GM23248 (cell line): ENCODE measurements around the gene PRDM10. TPM values are rescaled to one million over a fixed set of nuclear protein-coding genes. Genes with fewer than 3 reads are reported as not detected.

Experiments
- DNase-seq: peaks from one replicate; pipeline ENCODE4 v3.0.0-alpha.2; 2015
- H2AFZ ChIP-seq: fragments of 200-600 bp; sonication (generic); 2 replicates; pipeline ENCODE4 v1.6.1; 2016; ENCODE audit warnings: antibody characterized with exemption
- H3F3A ChIP-seq: fragments of 200-600 bp; sonication (generic); 2 replicates; pipeline ENCODE4 v1.6.1; 2016; ENCODE audit warnings: mild to moderate bottlenecking, antibody characterized with exemption, mixed run types; ENCODE audit not compliant: insufficient read depth
- H3K27ac ChIP-seq: fragments of 200-600 bp; sonication (generic); 2 replicates; pipeline ENCODE4 v1.5.1; 2016; ENCODE audit warnings: mild to moderate bottlenecking
- H3K27me3 ChIP-seq: fragments of 200-600 bp; sonication (generic); replicated peaks from 2 replicates; pipeline ENCODE4 v1.6.1; 2016; ENCODE audit warnings: mild to moderate bottlenecking; ENCODE audit not compliant: insufficient read depth
- H3K36me3 ChIP-seq: fragments of 200-600 bp; sonication (generic); 2 replicates; pipeline ENCODE4 v1.6.1; 2016; ENCODE audit warnings: low read depth, mild to moderate bottlenecking
- H3K4me1 ChIP-seq: fragments of 200-600 bp; sonication (generic); 2 replicates; pipeline ENCODE4 v1.6.1; 2016; ENCODE audit warnings: mild to moderate bottlenecking; ENCODE audit not compliant: insufficient read depth
- H3K4me2 ChIP-seq: fragments of 200-600 bp; sonication (generic); one replicate; pipeline ENCODE4 v1.6.1; 2016; ENCODE audit warnings: mild to moderate bottlenecking; ENCODE audit not compliant: unreplicated experiment
- H3K4me3 ChIP-seq: fragments of 200-600 bp; sonication (generic); 2 replicates; pipeline ENCODE4 v1.5.1; 2016; ENCODE audit warnings: mild to moderate bottlenecking
- H3K79me2 ChIP-seq: fragments of 200-600 bp; sonication (generic); 2 replicates; pipeline ENCODE4 v1.6.1; 2016; ENCODE audit warnings: mild to moderate bottlenecking; ENCODE audit not compliant: insufficient read depth
- H3K9ac ChIP-seq: fragments of 200-600 bp; sonication (generic); 2 replicates; pipeline ENCODE4 v1.6.1; 2016; ENCODE audit warnings: mild to moderate bottlenecking
- H3K9me2 ChIP-seq: fragments of 200-600 bp; sonication (generic); 2 replicates; pipeline ENCODE4 v1.6.1; 2016; ENCODE audit warnings: mixed run types, mild to moderate bottlenecking, moderate library complexity; ENCODE audit not compliant: insufficient read depth
- H3K9me3 ChIP-seq: fragments of 200-600 bp; sonication (generic); one replicate; pipeline ENCODE4 v1.6.1; 2017; ENCODE audit warnings: low read depth
- H4K20me1 ChIP-seq: fragments of 200-600 bp; sonication (generic); 2 replicates; pipeline ENCODE4 v1.6.0; 2016; ENCODE audit not compliant: insufficient read depth
- EZH2 ChIP-seq: fragments of 200-600 bp; sonication (generic); IDR thresholded peaks from 2 replicates; pipeline ENCODE4 v1.6.1; 2018; ENCODE audit warnings: antibody characterized with exemption, mild to moderate bottlenecking; ENCODE audit not compliant: insufficient read depth, poor library complexity, severe bottlenecking
- EZH2phosphoT487 ChIP-seq: fragments of 200-600 bp; sonication (generic); IDR thresholded peaks from 2 replicates; pipeline ENCODE4 v1.6.1; 2018; ENCODE audit warnings: antibody characterized with exemption, moderate library complexity, mild to moderate bottlenecking, low read depth; ENCODE audit not compliant: insufficient read depth
- WGBS, 2 experiments: methylation state at CpG; one replicate each; pipeline ENCODE4 v1.1.6; 2015 to 2017; ENCODE audit warnings: low lambda C conversion rate in 2 of 2, low coverage in 1 of 2; ENCODE audit errors: missing lambda C conversion rate in 2 of 2; 5-methylcytosine and 5-hydroxymethylcytosine counted together
- in situ Hi-C: fragments of 300-500 bp; cut with MboI; formaldehyde crosslinking; loops from 2 replicates; pipeline ENCODE4 v1.15.0; 2020
- polyA plus RNA-seq: library from polyadenylated mRNA; unstranded; fragments of >200 nt; fragmentation: Nextera tagmentation; extraction: Ambion mirVana; gene quantifications from 2 replicates; pipeline ENCODE4 v1.2.1, GENCODE V29; 2016
- total RNA-seq: library from RNA; depleted of rRNA; stranded (reverse); fragments of >200 nt; shearing (Covaris generic); gene quantifications from 2 replicates; pipeline ENCODE4 v1.2.3, GENCODE V29; 2014

The PRDM10 gene
- total and polyA plus RNA-seq, 2 experiments from 2014 or later = 2.9 to 4.6 TPM

DNA sequence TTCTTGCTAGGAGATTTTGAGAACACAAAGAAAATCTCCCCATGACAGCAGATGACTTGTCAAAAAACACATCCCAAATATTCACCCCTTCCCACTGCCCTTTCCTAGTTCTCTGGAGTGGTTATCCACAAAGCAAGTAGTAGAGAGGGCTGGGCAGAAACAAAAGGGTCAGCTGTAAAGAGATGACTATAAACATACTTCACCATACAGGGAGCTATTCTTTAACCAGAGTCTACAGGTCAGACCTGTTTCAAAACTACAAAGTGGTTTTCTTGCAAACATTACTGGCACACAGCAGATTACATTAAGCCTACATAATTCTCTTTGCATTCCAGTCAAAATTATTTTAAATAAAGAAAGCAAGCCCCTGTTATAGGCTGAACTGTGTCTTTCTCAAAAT lies 59.6 kb downstream of the PRDM10 start:
- Histone ChIP-seq H3K79me2 (no peaks in the 10 kb centered on the region), H3K9me3 (no peaks in the 10 kb centered on the region), H3K4me2 (no peak overlapping the region), H2AFZ (no peak overlapping the region), H3F3A (no peaks in the 10 kb centered on the region), H3K27ac (no peak overlapping the region), H3K36me3 (no peaks in the 10 kb centered on the region), H3K27me3 (no peaks in the 10 kb centered on the region), H3K4me3 (no peak overlapping the region), H3K9ac (no peak overlapping the region), H4K20me1 (no peaks in the 10 kb centered on the region), H3K4me1 (no peaks in the 10 kb centered on the region), H3K9me2 (no peaks in the 10 kb centered on the region)
- in situ Hi-C loops = no loop called here
- TF ChIP-seq EZH2phosphoT487 (no peak), EZH2 (no peak)
- no peak for DNase-seq

DNA sequence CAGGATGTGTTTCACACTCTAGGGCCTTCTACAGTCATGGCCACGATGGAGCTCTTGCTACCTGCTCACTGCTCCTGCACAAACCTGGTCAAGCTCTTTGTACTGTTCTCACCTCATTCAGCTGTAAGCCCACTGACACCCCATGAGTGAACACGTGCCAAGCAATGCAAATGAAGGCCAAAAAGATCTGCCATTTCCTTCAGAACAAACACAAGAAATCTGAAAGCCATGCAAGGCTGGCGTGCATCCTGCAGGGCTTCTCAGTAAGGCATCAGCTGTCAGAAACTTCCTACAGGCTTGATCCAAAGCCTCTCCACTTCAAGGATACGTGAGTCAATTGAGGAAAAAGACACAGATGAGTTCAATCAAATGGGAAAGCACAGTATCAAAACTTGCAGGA lies 63.1 kb downstream of the PRDM10 start:
- no peaks in the 10 kb centered on the region for H3F3A ChIP-seq
- H3K9me2 ChIP-seq = no peaks in the 10 kb centered on the region
- no peaks in the 10 kb centered on the region for H3K27me3 ChIP-seq
- no peak overlapping the region for H3K27ac ChIP-seq
- DNase-seq = no peak
- H3K36me3 ChIP-seq = no peaks in the 10 kb centered on the region
- no peaks in the 10 kb centered on the region for H3K4me1 ChIP-seq
- no peak overlapping the region for H3K4me2 ChIP-seq
- H2AFZ ChIP-seq = no peak overlapping the region
- no peak overlapping the region for H3K4me3 ChIP-seq
- no peaks in the 10 kb centered on the region for H3K79me2 ChIP-seq
- no peaks in the 10 kb centered on the region for H3K9me3 ChIP-seq
- TF ChIP-seq EZH2 (no peak), EZH2phosphoT487 (no peak)
- 86 to 87% methylated on average over 4 of the region's 4 CpGs for WGBS, 2 experiments
- H4K20me1 ChIP-seq = no peaks in the 10 kb centered on the region
- no peak overlapping the region for H3K9ac ChIP-seq
- in situ Hi-C loops = no loop called here

DNA sequence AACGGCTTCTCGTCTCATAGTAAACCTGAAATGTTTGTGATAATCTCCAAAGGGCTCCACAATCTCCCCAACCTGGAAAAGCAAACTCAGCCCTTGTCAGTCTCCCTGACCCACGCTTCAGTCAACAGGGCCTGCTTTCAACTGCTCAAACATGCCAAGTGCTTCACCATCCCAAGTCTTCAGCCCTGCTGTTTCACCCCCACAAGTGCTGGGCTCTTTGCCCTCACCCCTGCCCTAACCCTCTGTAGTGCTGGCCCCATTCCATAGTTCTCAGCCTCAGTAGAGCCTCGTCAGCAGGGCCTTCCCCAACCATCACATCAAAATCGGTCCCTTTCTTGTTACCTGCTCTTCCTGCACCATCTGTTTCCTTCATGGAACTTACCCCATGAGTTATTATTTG lies 63.9 kb downstream of the PRDM10 start:
- Histone ChIP-seq H3K9me2 (no peaks in the 10 kb centered on the region), H3K79me2 (no peaks in the 10 kb centered on the region), H3K4me3 (no peak overlapping the region), H3K9me3 (no peaks in the 10 kb centered on the region), H3K27me3 (no peaks in the 10 kb centered on the region), H3K4me2 (no peak overlapping the region), H4K20me1 (no peaks in the 10 kb centered on the region), H3K27ac (no peak overlapping the region), H3K4me1 (no peaks in the 10 kb centered on the region), H3K36me3 (no peaks in the 10 kb centered on the region), H2AFZ (no peak overlapping the region), H3K9ac (no peak overlapping the region), H3F3A (no peaks in the 10 kb centered on the region)
- WGBS, 2 experiments = 98 to 99% methylated on average over 5 of the region's 5 CpGs
- DNase-seq = no peak
- in situ Hi-C loops = no loop called here
- TF ChIP-seq EZH2phosphoT487 (no peak), EZH2 (no peak)

DNA sequence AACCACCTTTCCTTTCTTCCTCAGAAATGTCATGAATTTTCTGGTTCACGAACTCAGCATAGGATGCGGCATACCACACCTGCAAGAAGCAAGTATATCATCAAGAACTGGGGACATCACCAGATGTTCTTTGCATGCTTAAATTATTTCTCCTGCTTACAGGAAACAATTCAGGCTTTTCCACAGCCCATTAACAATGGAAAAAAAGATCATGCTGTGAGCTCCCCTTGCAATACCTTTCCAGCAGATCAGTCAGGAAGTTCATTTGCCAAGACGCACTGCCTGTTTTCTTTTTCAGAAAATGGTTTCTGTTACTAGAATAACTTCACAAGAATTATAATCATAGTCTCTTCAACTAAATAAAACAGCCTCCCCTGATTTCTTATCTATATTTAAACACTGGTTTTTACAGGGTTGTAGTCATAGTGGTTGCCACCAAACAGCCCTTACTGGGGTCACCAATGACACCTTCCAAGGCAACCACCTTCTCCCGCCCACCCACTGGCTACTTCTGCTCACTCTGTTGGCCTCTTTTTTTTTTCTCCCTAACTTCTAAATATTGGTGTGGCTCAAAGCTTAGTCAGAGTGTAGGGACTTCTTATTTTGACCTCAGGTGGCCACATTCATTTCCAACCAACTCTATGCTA lies 64.9 kb downstream of the PRDM10 start:
- no peak for TF ChIP-seq EZH2
- TF ChIP-seq EZH2phosphoT487 = no peak
- H3K9ac ChIP-seq = no peak overlapping the region
- no peaks in the 10 kb centered on the region for H3F3A ChIP-seq
- H3K27me3 ChIP-seq = no peaks in the 10 kb centered on the region
- no peaks in the 10 kb centered on the region for H3K79me2 ChIP-seq
- H4K20me1 ChIP-seq = no peaks in the 10 kb centered on the region
- WGBS, 2 experiments = 98 to 99% methylated on average over 4 of the region's 4 CpGs
- no peak overlapping the region for H3K4me3 ChIP-seq
- no peaks in the 10 kb centered on the region for H3K36me3 ChIP-seq
- in situ Hi-C loops = no loop called here
- no peaks in the 10 kb centered on the region for H3K4me1 ChIP-seq
- no peak overlapping the region for H3K27ac ChIP-seq
- no peak overlapping the region for H3K4me2 ChIP-seq
- no peak for DNase-seq
- H3K9me3 ChIP-seq = no peaks in the 10 kb centered on the region
- H2AFZ ChIP-seq = no peak overlapping the region
- H3K9me2 ChIP-seq = no peaks in the 10 kb centered on the region

DNA sequence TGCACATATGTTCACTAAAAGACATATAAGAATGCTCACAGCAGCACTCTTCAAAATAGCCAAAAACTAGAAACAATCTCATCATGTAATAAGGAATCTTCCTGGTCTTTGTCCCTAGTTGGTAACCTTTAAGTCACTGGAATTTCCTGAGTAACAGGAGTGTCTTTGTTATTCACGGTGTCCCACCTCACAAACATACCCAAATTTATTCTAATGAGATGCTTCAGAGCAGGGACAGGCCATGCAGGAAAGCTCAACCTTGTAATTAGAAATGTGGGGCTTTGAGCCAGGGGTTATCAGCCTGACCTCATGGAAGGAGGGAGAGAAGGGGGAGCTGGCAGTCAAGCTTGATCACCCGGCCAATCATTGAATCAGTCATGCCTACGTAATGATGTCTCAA lies 66.9 kb downstream of the PRDM10 start:
- Histone ChIP-seq H3K27me3 (no peaks in the 10 kb centered on the region), H3K79me2 (no peaks in the 10 kb centered on the region), H4K20me1 (no peaks in the 10 kb centered on the region), H3K27ac (no peak overlapping the region), H3K9me2 (no peaks in the 10 kb centered on the region), H3K36me3 (no peaks in the 10 kb centered on the region), H3K4me2 (no peak overlapping the region), H3K9ac (no peak overlapping the region), H3F3A (no peaks in the 10 kb centered on the region), H3K9me3 (no peaks in the 10 kb centered on the region), H3K4me3 (no peak overlapping the region), H2AFZ (no peak overlapping the region), H3K4me1 (no peaks in the 10 kb centered on the region)
- no peak for TF ChIP-seq EZH2
- no peak for TF ChIP-seq EZH2phosphoT487
- DNase-seq = no peak
- in situ Hi-C loops = no loop called here
- 89 to 94% methylated on average over 3 of the region's 3 CpGs for WGBS, 2 experiments
